HPDE6-E6E7 (cell line): ENCODE data around the gene RNF223.

Experiments used
- DNase-seq: peaks from one replicate; pipeline ENCODE4 v3.0.0; 2011; ENCODE audit warnings: missing footprints; ENCODE audit errors: extremely low spot score

The RNF223 gene

DNA sequence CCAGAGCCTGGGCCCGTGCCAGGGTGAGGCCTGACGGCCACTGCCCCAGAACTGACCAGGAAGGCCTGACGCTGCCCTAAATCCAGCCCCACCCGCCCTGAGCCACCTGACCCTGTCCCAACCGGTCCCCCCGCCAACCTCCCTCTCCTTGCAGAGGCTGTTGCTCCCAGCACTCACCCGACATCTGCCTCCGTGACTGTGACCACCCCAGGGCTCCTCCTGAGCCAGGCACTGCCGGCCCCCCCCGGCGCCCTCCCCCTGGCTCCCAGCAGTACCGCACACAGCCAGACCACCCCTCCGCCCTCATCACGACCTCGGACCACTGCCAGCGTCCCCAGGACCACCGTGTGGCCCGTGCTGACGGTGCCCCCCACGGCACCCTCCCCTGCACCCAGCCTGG is 27.9 kb downstream of the RNF223 start:
- no peak for DNase-seq

GRCh38 chr1:1045129-1045528 is 29.0 kb downstream of the RNF223 start:
- DNase-seq = no peak

GRCh38 chr1:1044455-1045078 is 29.5 kb downstream of the RNF223 start:
- DNase-seq = no peak

DNA sequence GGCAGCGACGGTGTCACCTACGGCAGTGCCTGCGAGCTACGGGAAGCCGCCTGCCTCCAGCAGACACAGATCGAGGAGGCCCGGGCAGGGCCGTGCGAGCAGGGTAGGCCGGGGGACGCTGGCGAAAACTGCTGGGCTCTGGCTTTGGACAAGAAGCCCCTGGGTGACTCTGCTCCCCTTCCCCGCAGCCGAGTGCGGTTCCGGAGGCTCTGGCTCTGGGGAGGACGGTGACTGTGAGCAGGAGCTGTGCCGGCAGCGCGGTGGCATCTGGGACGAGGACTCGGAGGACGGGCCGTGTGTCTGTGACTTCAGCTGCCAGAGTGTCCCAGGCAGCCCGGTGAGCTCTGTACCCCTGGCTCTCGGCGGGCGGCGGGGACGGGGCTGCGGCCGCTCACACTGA is 30.2 kb downstream of the RNF223 start:
- no peak for DNase-seq

GRCh38 chr1:1043411-1043810 is 30.7 kb downstream of the RNF223 start:
- no peak for DNase-seq

- DNase-seq = no peak
Observed at GRCh38 chr1:1042835-1043234, 31.3 kb downstream of the RNF223 start.

DNA sequence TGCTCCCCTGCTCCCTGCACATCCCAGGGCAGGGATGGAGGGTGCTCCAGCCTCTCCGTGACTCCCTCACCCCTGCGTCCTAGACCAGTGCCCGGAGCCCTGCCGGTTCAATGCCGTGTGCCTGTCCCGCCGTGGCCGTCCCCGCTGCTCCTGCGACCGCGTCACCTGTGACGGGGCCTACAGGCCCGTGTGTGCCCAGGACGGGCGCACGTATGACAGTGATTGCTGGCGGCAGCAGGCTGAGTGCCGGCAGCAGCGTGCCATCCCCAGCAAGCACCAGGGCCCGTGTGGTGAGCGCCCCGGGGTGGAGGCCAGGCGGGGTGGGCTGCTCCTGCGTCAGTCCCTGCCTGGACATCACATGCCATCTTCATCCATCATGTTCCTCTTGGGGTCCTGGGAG is 32.2 kb downstream of the RNF223 start:
- DNase-seq = no peak

- no peak for DNase-seq
Observed at GRCh38 chr1:1041092-1041523, 33.0 kb downstream of the RNF223 start.

- peak; percentile 66 for DNase-seq
Observed at GRCh38 chr1:1040004-1040991, 33.8 kb downstream of the RNF223 start.

DNA sequence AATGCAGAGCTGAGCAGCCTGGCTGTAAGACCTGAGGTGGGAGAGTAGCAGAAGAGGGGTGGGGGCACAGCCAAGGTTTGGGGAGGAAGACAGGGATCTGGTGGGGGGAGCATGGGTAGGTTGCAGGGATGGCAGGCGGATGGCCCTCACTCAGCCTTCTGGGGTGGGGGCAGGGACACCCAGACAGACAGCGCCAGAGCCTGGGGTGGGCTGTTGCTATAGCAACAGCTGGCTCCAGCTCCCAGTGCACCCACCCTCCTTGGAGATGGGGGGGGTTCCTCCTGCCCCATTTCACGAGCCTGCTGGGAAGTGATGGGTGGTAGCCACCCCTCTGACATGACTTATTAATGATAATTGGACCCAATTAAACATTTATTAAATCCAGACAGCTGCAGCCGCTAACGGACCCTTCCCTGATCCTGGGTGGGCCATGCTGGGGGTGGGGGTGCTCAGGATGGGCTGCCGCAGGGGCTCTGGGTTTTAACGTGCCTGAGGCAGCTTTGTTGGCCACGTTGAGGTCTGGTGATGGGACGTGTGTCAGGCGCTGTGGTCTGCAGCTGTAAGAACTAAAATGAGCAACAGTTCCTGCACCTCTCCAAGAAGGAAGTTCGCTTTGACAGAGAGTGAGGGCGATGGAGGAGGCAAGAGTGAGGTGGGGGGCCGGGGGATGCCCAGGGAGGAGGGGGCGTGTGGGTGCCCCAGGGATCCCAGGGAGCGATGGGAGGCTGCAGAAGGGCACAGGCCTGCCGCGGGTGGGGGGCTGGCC is 34.8 kb downstream of the RNF223 start:
- DNase-seq = no peak

GRCh38 chr1:1038694-1039093 is 35.4 kb downstream of the RNF223 start:
- no peak for DNase-seq

GRCh38 chr1:1037366-1038327 is 36.5 kb downstream of the RNF223 start:
- no peak for DNase-seq

- DNase-seq = no peak
Observed at GRCh38 chr1:1035291-1035943, 38.7 kb downstream of the RNF223 start.

DNA sequence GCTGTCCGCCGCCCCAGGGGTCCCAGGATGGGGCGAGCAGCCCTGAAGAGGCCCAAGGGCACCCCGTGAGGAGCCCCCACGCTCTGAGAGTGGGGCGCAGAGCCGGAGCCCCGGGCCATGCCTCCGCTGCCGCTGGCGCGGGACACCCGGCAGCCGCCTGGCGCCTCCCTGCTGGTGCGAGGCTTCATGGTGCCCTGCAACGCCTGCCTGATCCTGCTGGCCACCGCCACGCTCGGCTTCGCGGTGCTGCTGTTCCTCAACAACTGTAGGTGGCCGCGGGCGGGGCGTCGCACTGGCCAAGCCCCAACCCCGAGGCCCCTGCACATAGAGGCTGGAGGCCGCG is 39.7 kb downstream of the RNF223 start:
- DNase-seq = no peak

GRCh38 chr1:1033731-1034438 is 40.2 kb downstream of the RNF223 start:
- no peak for DNase-seq

DNA sequence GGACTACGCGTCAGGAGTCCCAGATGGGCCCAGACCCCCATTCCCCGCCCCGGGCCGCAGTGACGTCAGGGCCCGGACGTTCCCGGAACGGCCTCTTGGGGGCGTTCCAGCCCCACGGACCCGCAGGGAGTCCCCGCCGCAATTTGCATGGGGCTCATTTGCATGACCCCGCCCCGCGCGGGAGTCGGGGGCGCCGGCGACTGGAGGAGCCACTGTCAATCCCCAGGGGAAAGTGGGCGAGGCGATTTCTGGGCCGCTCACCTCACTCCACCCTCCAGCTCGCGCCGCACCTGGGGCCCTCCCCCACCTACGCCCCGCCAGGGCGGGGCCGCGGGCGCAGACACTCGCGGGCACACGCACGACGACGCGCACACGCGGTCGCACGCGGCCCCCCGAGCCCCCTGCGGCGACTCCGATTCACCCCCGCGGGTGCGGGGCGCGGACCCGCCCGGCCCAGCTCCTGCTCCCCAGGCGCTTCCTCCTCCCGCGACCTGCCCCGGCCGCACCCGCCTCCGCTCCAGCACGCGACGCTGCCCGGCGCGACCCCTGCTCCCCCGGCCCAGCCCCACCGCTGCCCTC is 41.0 kb downstream of the RNF223 start:
- no peak for DNase-seq

DNA sequence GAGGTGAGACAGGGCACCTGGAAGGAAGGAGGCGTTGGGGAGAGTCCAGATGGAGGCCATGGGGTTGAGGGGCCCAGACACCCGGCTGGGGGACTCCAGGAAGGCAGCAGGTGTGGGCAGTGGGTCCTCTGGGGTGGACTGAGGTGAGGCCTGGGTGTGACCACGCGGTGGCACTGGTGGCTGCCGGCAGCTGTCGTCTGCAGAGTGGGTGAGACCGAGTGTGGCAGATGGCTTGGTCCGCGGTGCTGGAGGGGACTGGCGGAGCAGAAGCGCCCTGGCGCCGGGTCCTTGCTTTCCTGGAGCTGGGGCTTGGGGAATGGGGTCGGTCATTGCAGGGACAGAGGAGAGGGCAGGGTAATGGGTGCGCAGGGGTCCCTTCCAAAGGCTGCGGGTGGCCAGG is 41.7 kb downstream of the RNF223 start:
- DNase-seq = no peak

DNA sequence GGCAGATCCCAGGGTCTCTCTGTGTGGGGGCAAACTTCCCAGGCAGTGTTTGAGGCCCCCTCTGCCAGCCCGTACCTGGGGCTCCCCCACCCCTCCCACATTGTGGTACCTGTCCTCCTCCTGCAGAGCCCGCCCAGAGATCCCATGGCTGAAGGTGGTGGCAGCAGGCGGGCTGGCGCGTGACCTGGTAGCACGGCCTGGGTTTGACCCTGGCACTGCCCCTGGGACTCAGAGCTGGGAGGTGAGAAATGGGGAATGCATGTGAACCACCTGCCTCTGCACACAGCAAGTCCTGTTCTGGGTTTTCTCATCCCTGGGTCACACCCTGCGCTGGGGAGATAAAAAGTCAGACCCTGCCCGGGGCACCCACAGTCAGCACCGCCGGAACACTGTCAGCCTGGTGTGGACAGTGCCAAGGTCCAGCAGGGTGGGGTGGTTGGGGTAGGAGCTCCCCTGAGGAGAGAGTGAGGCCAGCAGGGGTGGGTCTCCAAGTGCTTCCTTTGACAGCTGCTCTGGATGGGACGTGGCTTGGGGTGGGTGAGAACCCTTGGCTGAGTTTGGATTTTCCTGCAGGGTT is 42.4 kb downstream of the RNF223 start:
- no peak for DNase-seq
